GM18519 (cell line): ENCODE measurements around the gene HBZ.
"Not testable (repeated sequence)": the region's sequence is repeated elsewhere in the genome, so short reads cannot be mapped to it uniquely, and the experiment has no call there.

ENCODE experiments used
- ATAC-seq: cut with Tn5 transposase; IDR thresholded peaks from one replicate; pipeline ENCODE4 v1.9.1; 2021; ENCODE audit warnings: mild to moderate bottlenecking, moderate library complexity; ENCODE audit not compliant: unreplicated experiment, low FRiP score

The HBZ gene

DNA sequence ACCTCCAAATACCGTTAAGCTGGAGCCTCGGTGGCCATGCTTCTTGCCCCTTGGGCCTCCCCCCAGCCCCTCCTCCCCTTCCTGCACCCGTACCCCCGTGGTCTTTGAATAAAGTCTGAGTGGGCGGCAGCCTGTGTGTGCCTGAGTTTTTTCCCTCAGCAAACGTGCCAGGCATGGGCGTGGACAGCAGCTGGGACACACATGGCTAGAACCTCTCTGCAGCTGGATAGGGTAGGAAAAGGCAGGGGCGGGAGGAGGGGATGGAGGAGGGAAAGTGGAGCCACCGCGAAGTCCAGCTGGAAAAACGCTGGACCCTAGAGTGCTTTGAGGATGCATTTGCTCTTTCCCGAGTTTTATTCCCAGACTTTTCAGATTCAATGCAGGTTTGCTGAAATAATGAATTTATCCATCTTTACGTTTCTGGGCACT is 25.0 kb downstream of the HBZ start:
- ATAC-seq = no peak

DNA sequence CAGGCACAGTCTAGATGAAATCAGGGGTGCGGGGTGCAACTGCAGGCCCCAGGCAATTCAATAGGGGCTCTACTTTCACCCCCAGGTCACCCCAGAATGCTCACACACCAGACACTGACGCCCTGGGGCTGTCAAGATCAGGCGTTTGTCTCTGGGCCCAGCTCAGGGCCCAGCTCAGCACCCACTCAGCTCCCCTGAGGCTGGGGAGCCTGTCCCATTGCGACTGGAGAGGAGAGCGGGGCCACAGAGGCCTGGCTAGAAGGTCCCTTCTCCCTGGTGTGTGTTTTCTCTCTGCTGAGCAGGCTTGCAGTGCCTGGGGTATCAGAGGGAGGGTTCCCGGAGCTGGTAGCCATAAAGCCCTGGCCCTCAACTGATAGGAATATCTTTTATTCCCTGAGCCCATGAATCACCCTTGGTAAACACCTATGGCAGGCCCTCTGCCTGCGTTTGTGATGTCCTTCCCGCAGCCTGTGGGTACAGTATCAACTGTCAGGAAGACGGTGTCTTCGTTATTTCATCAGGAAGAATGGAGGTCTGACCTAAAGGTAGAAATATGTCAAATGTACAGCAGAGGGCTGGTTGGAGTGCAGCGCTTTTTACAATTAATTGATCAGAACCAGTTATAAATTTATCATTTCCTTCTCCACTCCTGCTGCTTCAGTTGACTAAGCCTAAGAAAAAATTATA is 25.7 kb downstream of the HBZ start:
- no peak for ATAC-seq

DNA sequence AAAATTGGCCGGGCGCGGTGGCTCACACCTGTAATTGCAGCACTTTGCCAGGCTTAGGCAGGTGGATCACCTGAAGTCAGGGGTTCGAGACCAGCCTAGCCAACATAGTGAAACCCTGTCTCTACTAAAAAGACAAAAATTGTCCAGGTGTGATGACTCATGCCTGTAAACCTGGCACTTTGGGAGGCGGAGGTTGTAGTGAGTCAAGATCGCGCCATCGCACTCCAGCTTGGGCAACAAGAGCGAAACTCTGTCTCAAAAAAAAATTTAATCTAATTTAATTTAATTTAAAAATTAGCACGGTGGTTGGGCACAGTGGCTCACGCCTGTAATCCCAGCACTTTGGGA is 26.2 kb downstream of the HBZ start:
- ATAC-seq = no peak

DNA sequence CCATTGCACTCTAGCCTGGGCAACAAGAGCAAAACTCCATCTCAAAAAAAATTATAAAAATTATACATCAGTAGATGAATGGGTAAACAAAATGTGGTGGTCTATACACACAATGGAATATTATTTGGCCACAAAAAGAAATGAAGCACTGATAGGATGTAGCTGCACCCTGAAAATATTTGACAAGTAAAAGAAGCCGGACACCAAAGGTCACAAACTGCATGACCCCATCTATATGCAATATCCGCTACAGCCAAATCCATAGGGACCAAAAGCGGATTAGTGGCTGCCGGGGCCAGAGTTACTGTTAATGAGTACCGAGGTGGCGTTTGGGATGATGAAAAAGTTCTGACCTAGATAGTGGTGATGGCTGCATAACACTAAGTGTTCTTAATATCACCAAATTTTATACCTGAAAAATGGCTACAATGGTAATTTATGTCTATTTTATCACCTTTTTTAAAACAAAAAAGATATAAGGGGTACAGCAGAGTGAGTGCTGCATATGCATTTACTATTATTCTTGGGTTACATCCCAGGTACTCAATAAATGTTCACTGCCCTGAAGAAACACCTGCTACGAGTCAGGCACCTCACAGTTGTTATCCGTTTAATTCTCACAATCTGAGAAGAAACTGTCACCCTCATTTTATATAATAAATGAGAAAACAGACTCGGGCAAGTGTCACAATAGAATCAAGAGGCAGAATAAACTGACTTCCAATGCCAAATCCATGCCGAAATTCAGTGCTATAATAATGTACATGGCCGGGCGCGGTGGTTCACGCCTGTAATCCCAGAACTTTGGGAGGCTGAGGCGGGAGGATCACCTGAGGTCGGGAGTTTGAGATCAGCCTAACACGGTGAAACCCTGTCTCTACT is 27.0 kb downstream of the HBZ start:
- no peak for ATAC-seq

DNA sequence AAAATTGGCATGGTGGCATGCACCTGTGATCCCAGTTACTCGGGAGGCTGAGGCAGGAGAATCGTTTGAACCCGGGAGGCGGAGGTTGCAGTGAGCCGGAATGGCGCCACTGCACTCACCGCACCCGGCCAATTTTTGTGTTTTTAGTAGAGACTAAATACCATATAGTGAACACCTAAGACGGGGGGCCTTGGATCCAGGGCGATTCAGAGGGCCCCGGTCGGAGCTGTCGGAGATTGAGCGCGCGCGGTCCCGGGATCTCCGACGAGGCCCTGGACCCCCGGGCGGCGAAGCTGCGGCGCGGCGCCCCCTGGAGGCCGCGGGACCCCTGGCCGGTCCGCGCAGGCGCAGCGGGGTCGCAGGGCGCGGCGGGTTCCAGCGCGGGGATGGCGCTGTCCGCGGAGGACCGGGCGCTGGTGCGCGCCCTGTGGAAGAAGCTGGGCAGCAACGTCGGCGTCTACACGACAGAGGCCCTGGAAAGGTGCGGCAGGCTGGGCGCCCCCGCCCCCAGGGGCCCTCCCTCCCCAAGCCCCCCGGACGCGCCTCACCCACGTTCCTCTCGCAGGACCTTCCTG is 27.7 kb downstream of the HBZ start, which contains the start of gene HBQ1:
HBQ1 (plus strand) TSS at position 359 of the 575 bp plus-strand sequence; CDS start at position 387, 28 bp downstream.
- ATAC-seq = no peak

DNA sequence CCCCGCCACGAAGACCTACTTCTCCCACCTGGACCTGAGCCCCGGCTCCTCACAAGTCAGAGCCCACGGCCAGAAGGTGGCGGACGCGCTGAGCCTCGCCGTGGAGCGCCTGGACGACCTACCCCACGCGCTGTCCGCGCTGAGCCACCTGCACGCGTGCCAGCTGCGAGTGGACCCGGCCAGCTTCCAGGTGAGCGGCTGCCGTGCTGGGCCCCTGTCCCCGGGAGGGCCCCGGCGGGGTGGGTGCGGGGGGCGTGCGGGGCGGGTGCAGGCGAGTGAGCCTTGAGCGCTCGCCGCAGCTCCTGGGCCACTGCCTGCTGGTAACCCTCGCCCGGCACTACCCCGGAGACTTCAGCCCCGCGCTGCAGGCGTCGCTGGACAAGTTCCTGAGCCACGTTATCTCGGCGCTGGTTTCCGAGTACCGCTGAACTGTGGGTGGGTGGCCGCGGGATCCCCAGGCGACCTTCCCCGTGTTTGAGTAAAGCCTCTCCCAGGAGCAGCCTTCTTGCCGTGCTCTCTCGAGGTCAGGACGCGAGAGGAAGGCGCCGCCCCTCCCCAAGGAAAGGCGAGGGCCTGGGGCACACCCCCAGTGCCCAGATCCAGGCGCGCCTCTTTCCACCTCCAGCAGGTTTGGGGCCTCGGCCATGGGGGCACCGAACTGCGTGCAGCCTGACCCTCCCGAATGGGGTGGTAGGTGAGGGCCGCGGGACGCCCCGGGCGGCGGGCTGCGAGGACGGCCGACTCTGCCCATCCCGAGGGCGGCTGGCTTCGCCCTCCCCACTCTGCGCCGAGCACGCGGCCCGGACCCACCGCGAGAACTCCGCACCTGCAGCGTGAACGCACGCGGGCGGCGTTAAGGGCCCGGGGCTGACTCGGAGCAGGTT is 28.5 kb downstream of the HBZ start:
- ATAC-seq = no peak

DNA sequence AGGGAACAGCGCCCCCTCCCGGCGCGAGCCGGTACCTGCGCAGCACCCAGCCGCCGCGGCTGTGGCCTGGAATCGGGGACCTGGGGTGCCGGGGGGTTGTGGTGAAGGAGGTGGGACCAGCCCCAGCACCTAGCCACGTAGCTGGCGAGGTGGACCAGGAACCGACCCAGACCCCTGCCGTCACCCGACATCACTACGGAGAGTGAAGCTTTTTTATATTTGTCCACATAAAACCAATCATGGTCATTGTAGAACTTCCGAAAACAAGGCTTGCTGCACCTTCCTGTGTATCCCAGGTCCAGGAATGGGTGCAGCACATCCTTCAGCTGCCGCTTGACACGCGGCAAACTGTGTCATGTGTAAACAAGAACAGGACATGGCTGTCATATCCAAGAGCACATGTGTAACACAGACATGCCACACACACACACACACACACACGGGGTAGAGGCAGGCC is 29.1 kb downstream of the HBZ start:
- ATAC-seq = no peak

DNA sequence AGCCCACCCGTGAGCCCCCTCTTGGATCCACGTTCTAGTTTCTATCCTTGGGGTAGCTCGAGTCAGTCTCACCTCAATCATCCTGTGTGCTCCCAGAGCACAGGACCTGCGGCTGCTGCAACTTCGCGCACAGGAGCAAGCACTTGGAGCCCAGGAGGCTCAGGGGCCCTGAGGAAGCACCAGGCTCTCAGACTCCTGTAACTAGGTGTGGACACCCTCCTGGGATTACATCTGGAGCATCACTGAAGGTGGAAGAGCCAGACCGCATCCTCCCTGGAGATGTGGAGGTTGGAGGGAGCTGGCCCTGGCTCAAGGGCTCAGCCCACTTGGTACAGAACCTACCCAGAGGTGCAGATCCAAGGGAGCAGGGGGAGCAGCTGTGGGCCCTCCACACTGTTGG is 30.6 kb downstream of the HBZ start:
- ATAC-seq = no peak

DNA sequence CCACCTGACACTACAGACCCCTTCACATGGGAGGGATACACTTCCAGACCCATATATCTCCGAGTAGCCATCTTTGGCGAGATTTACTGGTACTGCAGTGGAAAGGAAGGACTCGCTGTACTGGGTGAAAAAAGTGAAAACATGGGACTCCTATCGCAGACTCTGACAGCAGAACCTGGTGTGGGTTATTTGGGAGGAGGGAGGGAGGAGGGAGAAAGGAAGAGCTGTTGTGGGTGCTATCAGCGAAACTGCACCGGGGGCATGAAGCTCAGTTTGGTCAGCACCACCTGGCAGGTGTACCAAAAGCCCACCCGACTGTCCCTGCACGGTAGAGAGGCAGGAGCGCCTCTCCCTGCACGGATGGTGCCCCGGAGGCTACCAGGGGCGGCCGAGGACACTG is 32.8 kb downstream of the HBZ start:
- no peak for ATAC-seq

DNA sequence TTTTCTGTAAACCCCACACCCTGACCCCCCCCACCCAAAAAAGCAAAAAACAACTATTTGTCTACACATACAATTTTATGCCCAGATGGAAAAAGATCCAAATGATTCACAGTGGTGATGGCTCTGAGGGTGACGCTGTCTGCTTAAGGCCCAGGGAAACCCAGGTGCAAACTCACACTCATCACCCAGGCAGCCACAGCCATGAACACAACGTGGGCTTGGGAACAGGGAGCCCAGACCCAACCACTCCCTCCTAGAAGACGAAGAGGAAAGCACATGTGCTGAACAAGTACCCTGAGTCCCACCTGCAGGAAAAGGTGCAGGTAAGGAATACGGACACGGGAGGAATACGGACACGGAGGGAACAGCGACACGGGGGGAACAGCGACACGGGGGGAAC is 33.2 kb downstream of the HBZ start:
- no peak for ATAC-seq

DNA sequence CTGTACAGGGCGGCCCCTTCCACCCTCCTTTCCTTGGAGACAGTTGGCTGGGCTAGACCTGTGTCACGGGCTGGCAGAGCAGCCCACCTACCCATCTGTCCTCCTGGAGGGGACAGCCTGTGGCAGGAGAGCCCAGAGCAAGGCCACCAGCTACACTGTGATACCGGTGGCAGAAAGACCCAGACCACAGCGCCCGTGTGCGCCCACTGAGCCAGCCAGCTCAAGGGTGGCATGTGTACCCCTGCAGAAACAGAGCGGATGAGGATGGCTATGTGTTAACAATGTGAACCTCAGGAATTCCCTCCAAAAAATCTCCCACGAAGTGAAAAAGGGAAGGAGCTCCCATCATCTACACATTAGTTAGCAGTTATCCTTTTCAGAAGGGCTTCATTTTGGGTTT is 34.9 kb downstream of the HBZ start:
- no peak for ATAC-seq

DNA sequence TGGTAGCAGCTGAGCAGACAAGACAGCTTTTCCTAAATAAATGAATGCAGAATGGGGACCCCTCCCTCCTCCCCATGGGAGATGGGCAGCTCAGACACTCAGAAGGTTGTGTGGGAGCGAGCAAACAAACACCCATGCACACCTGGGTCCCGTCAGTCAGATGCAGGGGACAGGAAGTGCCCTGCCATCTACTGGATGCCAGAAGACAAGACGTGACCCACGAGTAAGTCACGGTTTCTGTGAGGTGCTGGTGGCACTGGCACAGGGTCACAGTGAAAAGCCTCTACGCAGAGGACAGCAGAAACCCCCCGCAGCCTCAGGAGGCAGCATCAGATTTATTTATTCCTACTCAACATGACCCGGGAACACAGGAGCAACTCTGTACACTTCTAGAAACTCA is 36.2 kb downstream of the HBZ start:
- ATAC-seq = no peak

DNA sequence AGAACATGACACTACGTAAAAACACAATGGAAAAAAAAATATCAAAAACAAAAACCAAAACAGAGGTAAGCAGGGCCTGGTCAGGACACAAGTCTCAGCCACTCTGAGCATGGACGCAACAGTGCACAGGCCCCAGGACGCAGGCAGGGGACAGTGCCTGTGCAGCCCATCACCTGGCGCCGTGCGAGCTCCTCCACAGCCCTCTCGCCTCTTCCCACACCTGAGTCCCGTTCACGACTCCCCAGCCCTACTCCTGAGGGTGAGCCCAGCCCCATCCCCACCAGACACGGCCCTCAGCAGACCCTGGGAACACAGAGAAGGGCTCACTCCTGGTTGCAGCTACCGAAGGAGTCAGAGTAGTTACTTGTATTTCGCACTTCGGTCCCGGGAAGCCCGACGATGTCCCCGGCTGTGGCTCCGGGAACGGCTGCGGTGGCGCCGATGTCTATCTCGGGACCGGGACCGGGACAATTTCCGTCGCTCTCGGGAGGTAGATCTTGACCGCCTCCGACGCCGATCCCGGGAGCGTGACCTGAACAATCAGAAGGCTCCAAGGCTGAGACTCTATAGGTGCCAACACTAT is 37.3 kb downstream of the HBZ start:
- no peak for ATAC-seq

DNA sequence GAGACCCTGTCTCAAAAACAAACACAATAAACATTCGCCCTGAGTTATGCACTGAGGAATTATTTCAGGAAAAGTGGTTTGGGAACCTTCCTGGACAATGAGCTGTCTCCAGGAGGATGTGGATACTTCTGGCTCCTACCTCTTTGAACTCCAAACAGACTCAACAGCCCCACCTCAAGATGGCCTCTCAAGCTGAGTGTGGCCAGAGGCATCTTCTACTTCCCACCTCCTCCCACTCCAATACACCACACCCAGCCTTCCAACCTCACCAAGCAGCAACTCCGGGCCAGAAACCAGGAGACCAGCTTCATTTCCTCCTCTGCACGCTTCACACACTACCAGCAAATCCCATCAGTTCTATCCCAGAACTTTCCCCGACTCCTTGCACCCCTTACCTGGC is 39.4 kb downstream of the HBZ start:
- no peak for ATAC-seq

DNA sequence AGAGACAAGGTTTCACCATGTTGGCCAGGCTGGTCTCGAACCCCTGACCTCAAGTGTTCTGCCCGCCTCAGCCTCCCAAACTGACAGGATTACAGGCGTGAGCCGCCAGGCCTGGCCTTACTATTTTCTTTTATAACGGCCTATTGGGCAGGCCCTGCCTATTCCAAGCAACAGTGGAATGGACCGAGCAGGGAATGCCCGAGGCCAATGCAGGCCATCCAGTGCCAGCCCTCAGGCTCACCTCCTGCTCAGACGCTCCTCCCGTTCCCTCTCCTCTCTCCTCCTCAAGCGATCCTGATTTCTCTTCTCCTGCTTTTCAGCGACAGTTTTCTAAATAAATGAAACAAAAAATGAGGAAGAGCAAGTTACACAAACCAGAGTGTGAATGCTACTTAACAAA is 40.2 kb downstream of the HBZ start:
- ATAC-seq = no peak

DNA sequence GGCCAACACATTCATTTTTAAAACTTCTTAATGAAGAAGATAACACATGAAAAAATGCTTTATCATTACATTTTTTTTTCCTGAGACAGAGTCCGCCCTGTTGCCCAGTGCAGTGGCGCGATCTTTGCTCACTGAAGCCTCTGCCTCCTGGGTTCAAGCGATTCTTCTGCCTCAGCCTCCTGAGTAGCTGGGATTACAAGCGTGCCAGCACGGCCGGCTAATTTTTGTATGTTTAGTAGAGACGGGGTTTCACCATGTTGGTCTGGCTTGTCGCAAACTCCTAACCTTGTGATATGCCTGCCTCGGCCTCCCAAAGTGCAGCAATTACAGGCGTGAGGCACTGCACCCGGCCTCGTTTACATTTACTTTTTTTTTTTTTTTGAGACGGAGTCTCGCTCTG is 41.0 kb downstream of the HBZ start:
- ATAC-seq = no peak

DNA sequence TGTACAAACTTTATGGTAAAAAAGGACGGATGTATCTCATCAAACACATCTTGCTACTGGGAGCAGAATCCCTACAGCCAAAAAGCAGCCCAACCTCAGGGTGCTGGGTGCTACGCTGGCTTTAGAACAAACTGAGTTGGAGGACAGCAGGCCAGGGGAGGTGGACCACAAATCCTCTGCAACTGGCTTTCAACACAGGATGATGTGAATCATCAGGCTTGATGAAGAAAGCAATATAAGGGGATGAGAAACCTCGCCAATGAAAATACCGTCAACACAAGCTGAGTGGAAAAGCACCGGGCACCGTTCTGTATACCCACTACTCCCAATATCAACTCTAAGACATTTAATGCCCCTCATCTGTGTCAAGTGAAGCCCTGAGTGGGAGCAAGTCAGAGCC is 42.1 kb downstream of the HBZ start:
- no peak for ATAC-seq

DNA sequence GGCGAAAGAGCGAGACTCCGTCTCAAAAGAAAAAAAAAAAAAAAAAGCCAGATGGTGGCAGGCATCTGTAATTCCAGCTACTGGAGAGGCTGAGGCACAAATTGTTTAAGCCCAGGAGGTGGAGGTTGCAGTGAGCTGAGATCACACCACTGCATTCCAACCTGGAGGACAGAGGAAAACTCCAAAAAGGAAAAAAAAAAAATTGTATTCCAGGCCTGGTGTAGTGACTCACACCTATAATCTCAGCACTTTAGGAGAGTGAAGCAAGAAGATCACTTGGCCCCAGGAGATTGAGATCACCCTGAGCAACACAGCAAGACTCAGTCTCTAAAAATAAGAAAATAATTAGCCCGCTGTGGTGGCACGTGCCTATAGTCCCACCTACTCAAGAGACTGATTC is 47.9 kb downstream of the HBZ start:
- no peak for ATAC-seq

DNA sequence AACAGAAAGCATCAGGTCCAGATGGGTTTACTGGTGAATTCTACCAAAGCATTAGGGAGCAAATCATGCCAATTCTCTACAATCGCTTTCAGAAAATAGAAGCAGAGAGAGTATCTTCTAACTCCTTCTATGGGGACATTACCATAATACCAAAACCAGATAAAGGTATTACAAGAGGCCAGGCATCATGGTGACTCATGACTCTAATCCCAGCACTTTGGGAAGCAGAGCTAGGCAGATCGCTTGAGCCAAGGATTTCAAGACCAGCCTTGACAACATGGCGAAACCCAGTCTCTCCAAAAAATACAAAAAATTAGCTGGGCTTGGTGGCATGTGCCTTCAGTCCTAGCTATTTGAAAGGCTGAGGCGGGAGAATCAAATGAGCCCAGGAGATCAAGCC is 50.8 kb downstream of the HBZ start:
- ATAC-seq = no peak

DNA sequence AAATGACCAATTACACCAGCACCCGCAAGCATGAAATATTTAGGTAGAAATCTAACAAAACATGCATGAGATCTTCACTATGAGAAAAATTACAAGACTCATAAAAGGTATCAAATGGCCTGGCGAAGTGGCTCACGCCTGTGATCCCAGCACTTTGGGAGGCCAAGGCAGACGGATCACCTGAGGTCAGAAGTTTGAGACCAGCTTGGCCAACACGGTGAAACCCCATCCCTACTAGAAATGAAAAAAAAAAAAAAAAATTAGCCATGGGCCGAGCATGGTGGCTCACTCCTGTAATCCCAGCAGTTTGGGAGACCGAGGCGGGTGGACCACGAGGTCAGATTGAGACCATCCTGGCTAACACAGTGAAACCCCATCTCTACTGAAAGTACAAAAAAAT is 51.6 kb downstream of the HBZ start:
- ATAC-seq = not testable (repeated sequence)
